Suprapubic skin (tissue), 3 donors: ENCODE measurements around the gene PRDM11.

ENCODE experiments used
- EP300 ChIP-seq: sonication (generic); formaldehyde crosslinking; IDR thresholded peaks from one replicate; pipeline ENCODE4 v1.6.1; 2017; ENCODE audit warnings: antibody characterized with exemption
- POLR2A ChIP-seq, 2 donors: fragments of 450-650 bp; IDR thresholded peaks; one replicate each; pipeline ENCODE4 v1.6.1; 2017; ENCODE audit warnings: antibody characterized with exemption in 2 of 2, mild to moderate bottlenecking in 2 of 2, moderate library complexity in 2 of 2
- TF ChIP-seq, protein P1 (sequence below), 2 donors: fragments of 200-600 bp in 1 of 2; fragments of 450-650 bp in 1 of 2; sonication (generic) in 1 of 2; IDR thresholded peaks; one replicate each; pipeline ENCODE4 v1.5.1; 2016 to 2019; ENCODE audit warnings: antibody characterized with exemption in 2 of 2, mild to moderate bottlenecking in 1 of 2, moderate library complexity in 1 of 2

DNA sequence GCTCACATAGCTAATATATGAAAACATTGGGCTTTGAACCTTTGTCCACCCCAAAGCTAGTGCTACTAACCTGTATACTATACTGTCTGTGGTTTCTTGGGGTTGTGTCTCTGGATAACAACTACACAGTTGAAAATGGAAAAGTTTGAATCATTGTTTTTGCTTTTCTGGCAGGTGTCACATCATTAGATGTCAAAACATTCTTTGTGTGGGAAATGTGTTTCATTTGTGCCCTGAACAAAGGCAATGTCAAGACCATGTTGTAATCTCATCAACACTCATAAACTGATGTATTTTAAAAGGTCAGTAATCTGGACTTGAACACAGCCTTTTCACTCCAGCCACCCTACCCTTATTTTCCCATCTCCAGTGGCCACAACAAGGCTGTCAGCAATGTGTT is 123.2 kb downstream of the PRDM11 start:
- TF ChIP-seq, protein P1, sequence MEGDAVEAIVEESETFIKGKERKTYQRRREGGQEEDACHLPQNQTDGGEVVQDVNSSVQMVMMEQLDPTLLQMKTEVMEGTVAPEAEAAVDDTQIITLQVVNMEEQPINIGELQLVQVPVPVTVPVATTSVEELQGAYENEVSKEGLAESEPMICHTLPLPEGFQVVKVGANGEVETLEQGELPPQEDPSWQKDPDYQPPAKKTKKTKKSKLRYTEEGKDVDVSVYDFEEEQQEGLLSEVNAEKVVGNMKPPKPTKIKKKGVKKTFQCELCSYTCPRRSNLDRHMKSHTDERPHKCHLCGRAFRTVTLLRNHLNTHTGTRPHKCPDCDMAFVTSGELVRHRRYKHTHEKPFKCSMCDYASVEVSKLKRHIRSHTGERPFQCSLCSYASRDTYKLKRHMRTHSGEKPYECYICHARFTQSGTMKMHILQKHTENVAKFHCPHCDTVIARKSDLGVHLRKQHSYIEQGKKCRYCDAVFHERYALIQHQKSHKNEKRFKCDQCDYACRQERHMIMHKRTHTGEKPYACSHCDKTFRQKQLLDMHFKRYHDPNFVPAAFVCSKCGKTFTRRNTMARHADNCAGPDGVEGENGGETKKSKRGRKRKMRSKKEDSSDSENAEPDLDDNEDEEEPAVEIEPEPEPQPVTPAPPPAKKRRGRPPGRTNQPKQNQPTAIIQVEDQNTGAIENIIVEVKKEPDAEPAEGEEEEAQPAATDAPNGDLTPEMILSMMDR (IDR thresholded peaks at IDR 0.05), result no peak
- TF ChIP-seq EP300, result no peak
- no peak for TF ChIP-seq POLR2A (IDR thresholded peaks at IDR 0.05)
